ENCODE data around the gene SH3BGRL2. TPM values are rescaled to one million over a fixed set of nuclear protein-coding genes. Genes with fewer than 3 reads are reported as not detected.

SH3BGRL2 gene
- total and polyA plus RNA-seq, 12 donors, result 4.1 to 8.6 (median 5.0) TPM

GRCh38 chr6:79665725-79666551 is 34.8 kb downstream of the SH3BGRL2 start:
- intact Hi-C loops (cut with DNase I), result no loop called here
- DNase-seq (no peak), ATAC-seq (peak in 1 of 8 donors; percentile 54)
- Histone ChIP-seq H3K9me3 (peaks cover 0 to 6% (median 0%) of the 10 kb centered on the region in 11 donors), H3K27ac (peak overlapping the region in 2 of 10 donors; percentile 28 to 30), H3K36me3 (no peaks in the 10 kb centered on the region), H3K4me3 (no peak overlapping the region), H3K27me3 (no peaks in the 10 kb centered on the region), H3K4me1 (peaks cover 0 to 33% (median 8%) of the 10 kb centered on the region in 9 donors)
- 59 to 60% methylated on average over 4 of the region's 4 CpGs for WGBS, 2 donors
- TF ChIP-seq CTCF (IDR thresholded peaks at IDR 0.05), result no peak

DNA sequence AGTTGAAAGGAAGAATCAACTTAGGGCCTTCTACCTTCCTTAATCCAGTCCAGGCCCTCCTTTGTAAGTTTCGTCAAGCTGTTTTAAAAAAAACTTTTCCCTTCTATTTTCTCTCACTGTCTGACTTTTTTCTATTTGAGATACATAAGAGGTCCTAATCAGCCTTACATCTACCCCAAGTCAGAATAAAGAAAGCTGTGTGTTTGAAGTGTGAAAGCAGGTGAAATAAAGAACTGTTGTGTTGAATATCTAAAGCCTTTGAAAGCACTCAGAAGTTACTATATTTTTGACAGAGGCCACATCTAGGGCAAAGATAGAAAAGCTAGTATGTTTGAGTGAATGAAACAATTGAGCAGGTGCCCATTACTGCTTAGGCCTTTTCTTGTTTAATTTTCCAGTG is 35.5 kb downstream of the SH3BGRL2 start:
- DNase-seq, result no peak
- WGBS, 2 donors, result 88 to 91% methylated on average over 1 of the region's 1 CpG
- Histone ChIP-seq H3K4me3 (no peak overlapping the region), H3K4me1 (peaks cover 0 to 40% (median 8%) of the 10 kb centered on the region in 9 donors), H3K27ac (peak overlapping the region in 1 of 10 donors; percentile 30), H3K36me3 (no peaks in the 10 kb centered on the region), H3K9me3 (peaks cover 0 to 6% (median 0%) of the 10 kb centered on the region in 11 donors), H3K27me3 (no peaks in the 10 kb centered on the region)
- no peak for ATAC-seq
- TF ChIP-seq CTCF (IDR thresholded peaks at IDR 0.05), result no peak
- intact Hi-C loops (cut with DNase I), result no loop called here

DNA sequence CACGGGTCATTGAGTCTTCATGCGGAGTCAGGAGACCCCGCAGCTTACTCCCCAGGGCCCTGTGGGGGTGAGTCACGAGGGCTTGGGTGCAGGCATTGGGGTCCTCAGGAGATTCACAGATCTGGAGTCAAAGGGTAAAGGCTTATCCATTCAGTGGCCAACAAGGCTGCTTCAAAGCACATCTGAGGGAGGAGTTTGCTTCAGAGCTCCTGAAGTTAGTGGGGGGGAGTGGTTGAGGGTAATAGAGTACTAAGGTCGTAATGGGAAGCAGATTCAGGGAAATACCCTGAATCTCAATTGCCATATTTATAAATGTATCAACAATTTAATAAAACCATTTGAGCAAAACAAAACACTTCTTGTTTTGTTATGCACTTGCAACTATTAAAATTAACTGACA is 37.3 kb downstream of the SH3BGRL2 start:
- Histone ChIP-seq H3K4me1 (peaks cover 0 to 47% (median 16%) of the 10 kb centered on the region in 9 donors), H3K27ac (peak overlapping the region in 1 of 10 donors; percentile 36), H3K9me3 (no peaks in the 10 kb centered on the region), H3K4me3 (no peak overlapping the region), H3K36me3 (peaks cover 0 to 2% (median 0%) of the 10 kb centered on the region in 9 donors), H3K27me3 (no peaks in the 10 kb centered on the region)
- DNase-seq, result no peak
- 81 to 85% methylated on average over 5 of the region's 5 CpGs for WGBS, 2 donors
- intact Hi-C loops (cut with DNase I), result no loop called here
- no peak for ATAC-seq
- no peak for TF ChIP-seq CTCF (IDR thresholded peaks at IDR 0.05)

DNA sequence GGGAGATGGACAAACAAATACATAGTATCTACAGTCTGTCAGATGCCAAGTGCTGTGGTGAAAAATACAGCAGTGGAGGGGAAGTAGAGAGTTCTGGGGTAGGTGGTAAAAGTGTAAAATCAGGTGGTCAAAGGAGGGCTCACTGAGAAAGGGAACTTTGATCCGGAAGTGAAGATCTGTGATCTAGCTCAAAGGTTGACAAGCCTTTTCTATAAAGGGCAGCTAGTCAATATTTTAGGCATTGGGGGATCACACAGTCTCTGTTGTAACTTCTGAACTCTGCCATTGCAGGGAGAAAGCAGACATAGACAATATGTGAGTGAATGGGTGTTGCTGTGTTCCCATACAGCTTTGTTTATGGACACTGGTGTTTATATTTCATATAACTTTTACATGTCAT is 38.6 kb downstream of the SH3BGRL2 start:
- WGBS, 2 donors, result 93 to 100% methylated on average over 1 of the region's 1 CpG
- Histone ChIP-seq H3K27ac (no peak overlapping the region), H3K4me1 (peaks cover 0 to 44% (median 16%) of the 10 kb centered on the region in 9 donors), H3K36me3 (peaks cover 0 to 15% (median 0%) of the 10 kb centered on the region in 9 donors), H3K4me3 (no peak overlapping the region), H3K27me3 (no peaks in the 10 kb centered on the region), H3K9me3 (peaks cover 0 to 3% (median 0%) of the 10 kb centered on the region in 11 donors)
- no peak for ATAC-seq
- intact Hi-C loops (cut with DNase I), result loop anchor here in 2 of 10 donors (5.0 to 10.0 kb wide), 2 partner anchors 37 to 95 kb away; partner anchors contain the start of gene SH3BGRL2 (in 1 of the 2)
- no peak for DNase-seq
- TF ChIP-seq CTCF (IDR thresholded peaks at IDR 0.05), result no peak

All from heart right ventricle (tissue), 16 donors.